Naive thymus-derived CD4-positive, alpha-beta T cell (primary cell): ENCODE measurements around the gene SLC25A11. TPM values are rescaled to one million over a fixed set of nuclear protein-coding genes. Genes with fewer than 3 reads are reported as not detected.

ENCODE experiments used
- ATAC-seq: fragments of 150-1000 bp; cut with Tn5 transposase; 2 replicates; pipeline ENCODE4 v1.10.0; 2021; ENCODE audit warnings: mild to moderate bottlenecking, moderate library complexity
- CTCF ChIA-PET: fragments of 350-600 bp; sonication (Branson Sonifier 250); formaldehyde crosslinking; loops from one replicate; lab custom pipeline; 2021; ENCODE audit warnings: antibody characterized with exemption; lab: Charles Lee
- POLR2A ChIA-PET: fragments of 350-600 bp; sonication (Branson Sonifier 250); formaldehyde crosslinking; loops from one replicate; lab custom pipeline; 2021; ENCODE audit warnings: antibody characterized with exemption, inconsistent platforms; lab: Charles Lee
- DNase-seq, 9 donors: peaks; one replicate each; pipeline versions ENCODE4 v3.0.0 to v3.0.0-alpha.2; 2020 to 2022; ENCODE audit warnings: mixed read lengths in 1 of 9
- H3K27ac ChIP-seq: one replicate; pipeline ENCODE4 v1.7.0; 2013; ENCODE audit warnings: mild to moderate bottlenecking, low read depth, low read length, moderate library complexity
- H3K27me3 ChIP-seq, 2 donors: one replicate each; pipeline ENCODE4 v1.7.0; 2013; ENCODE audit warnings: low read length in 2 of 2, mild to moderate bottlenecking in 2 of 2, moderate library complexity in 2 of 2; ENCODE audit not compliant: control insufficient read depth in 2 of 2, insufficient read depth in 2 of 2
- H3K36me3 ChIP-seq, 3 experiments: 1 replicate in 2 of 3; 2 replicates in 1 of 3; pipeline ENCODE4 v1.7.0; 2013; ENCODE audit warnings: low read length in 3 of 3, mild to moderate bottlenecking in 3 of 3, moderate library complexity in 1 of 3; ENCODE audit not compliant: insufficient read depth in 3 of 3, control insufficient read depth in 2 of 3
- H3K4me1 ChIP-seq, 2 donors: one replicate each; pipeline ENCODE4 v1.7.0; 2013; ENCODE audit warnings: low read length in 2 of 2, mild to moderate bottlenecking in 2 of 2, moderate library complexity in 1 of 2; ENCODE audit not compliant: control insufficient read depth in 2 of 2, insufficient read depth in 2 of 2
- H3K4me3 ChIP-seq: 2 replicates; pipeline ENCODE4 v1.7.0; 2013; ENCODE audit warnings: mild to moderate bottlenecking, low read length
- H3K9me3 ChIP-seq, 3 experiments: 1 replicate in 2 of 3; 2 replicates in 1 of 3; pipeline ENCODE4 v1.7.0; 2013; ENCODE audit warnings: low read length in 3 of 3; ENCODE audit not compliant: control insufficient read depth in 2 of 3
- H3K27ac Mint-ChIP-seq, 9 donors: one replicate each; pipeline ENCODE4 v1.8.0; 2020 to 2022; ENCODE audit warnings: mixed read lengths in 9 of 9, mild to moderate bottlenecking in 8 of 9, moderate library complexity in 5 of 9, inconsistent platforms in 2 of 9
- H3K27me3 Mint-ChIP-seq, 5 donors: one replicate each; pipeline ENCODE4 v1.8.0; 2021 to 2022; ENCODE audit warnings: mixed read lengths in 5 of 5, mild to moderate bottlenecking in 1 of 5
- H3K36me3 Mint-ChIP-seq, 5 donors: one replicate each; pipeline ENCODE4 v1.8.0; 2020 to 2022; ENCODE audit warnings: mixed read lengths in 5 of 5, mild to moderate bottlenecking in 3 of 5, inconsistent platforms in 1 of 5
- H3K4me1 Mint-ChIP-seq, 7 donors: one replicate each; pipeline ENCODE4 v1.8.0; 2020 to 2022; ENCODE audit warnings: mixed read lengths in 7 of 7, mild to moderate bottlenecking in 3 of 7, inconsistent platforms in 1 of 7
- H3K4me3 Mint-ChIP-seq, 10 donors: one replicate each; pipeline ENCODE4 v1.8.0; 2020 to 2022; ENCODE audit warnings: mild to moderate bottlenecking in 10 of 10, mixed read lengths in 10 of 10, moderate library complexity in 6 of 10, inconsistent platforms in 2 of 10
- H3K9me3 Mint-ChIP-seq, 11 donors: one replicate each; pipeline ENCODE4 v1.8.0; 2020 to 2022; ENCODE audit warnings: mixed read lengths in 11 of 11, mild to moderate bottlenecking in 4 of 11, inconsistent platforms in 1 of 11, moderate library complexity in 1 of 11
- intact Hi-C, 2 donors: fragments of 100-400 bp; cut with micrococcal nuclease; formaldehyde crosslinking; loops; one replicate each; pipeline ENCODE4 v1.15.1; 2023
- polyA plus RNA-seq, 2 donors: library from polyadenylated mRNA; unstranded; fragments of 300-500 nt; fragmentation: Illumina TruSeq; gene quantifications; one replicate each; pipeline ENCODE4 v1.2.3, GENCODE V29; 2021
- total RNA-seq, 6 experiments: library from RNA in 5 of 6; stranded (reverse) in 5 of 6; gene quantifications; 1 replicate in 5 of 6; 2 replicates in 1 of 6; pipeline ENCODE4 v1.2.3 and lab custom pipeline; 2021 to 2026

SLC25A11 gene
- total and polyA plus RNA-seq, 7 experiments from 2014 or later: 27.0 to 86.8 (median 50.2) TPM

- POLR2A ChIA-PET: interaction anchor here (0.7 to 10.3 kb wide), 9 partner anchors 12 to 258 kb away, joined by 3 to 278 read pairs (median 20); partner anchors contain the start of genes ARRB2, C17orf107, CAMTA2 and ENO3
- intact Hi-C loops: loop anchor here (5.0 kb wide), 2 partner anchors 144 to 601 kb away; partner anchors contain the start of genes UBE2G1 (in 1 of the 2) and ZNF232 (in 1 of the 2)
- Histone ChIP-seq H3K9me3 (no peaks in the 10 kb centered on the region), H3K27ac (peak overlapping the region; percentile 79), H3K27me3 (no peaks in the 10 kb centered on the region), H3K36me3 (peaks cover 0 to 43% (median 5%) of the 10 kb centered on the region in 3 experiments), H3K4me3 (peak overlapping the region; percentile 93), H3K4me1 (peaks cover 17 to 22% of the 10 kb centered on the region in 2 donors)
- Mint-ChIP-seq H3K4me1 (peaks cover 15 to 30% (median 21%) of the 10 kb centered on the region in 7 donors), H3K9me3 (peaks cover 0 to 2% (median 0%) of the 10 kb centered on the region in 11 donors), H3K27ac (no peak overlapping the region), H3K27me3 (no peaks in the 10 kb centered on the region), H3K36me3 (peaks cover 3 to 37% (median 9%) of the 10 kb centered on the region in 5 donors), H3K4me3 (no peak overlapping the region)
- peak in 2 of 9 donors; percentile 42 to 48 for DNase-seq
- CTCF ChIA-PET: interaction anchor here (0.9 to 3.1 kb wide), 4 partner anchors 12 to 93 kb away, joined by 3 to 13 read pairs (median 4); no protein-coding TSS in a partner anchor
- ATAC-seq: no peak
These were observed 28.7 kb upstream of the SLC25A11 start for GRCh38 chr17:4968486-4969046.

- peaks cover 17 to 22% of the 10 kb centered on the region in 2 donors for H3K4me1 ChIP-seq
- H3K9me3 Mint-ChIP-seq: no peaks in the 10 kb centered on the region
- ChIA-PET CTCF (interaction anchor here (0.5 to 3.1 kb wide), 15 partner anchors 10 to 1123 kb away, joined by 3 to 13 read pairs (median 5); partner anchors contain the start of genes ENO3, PFN1, RNF167 and SLC25A11), POLR2A (interaction anchor here (0.7 to 10.3 kb wide), 27 partner anchors 11 to 602 kb away, joined by 3 to 278 read pairs (median 3); partner anchors contain the start of genes ARRB2, C17orf107, CAMTA2 and CHRNE)
- intact Hi-C loops: loop anchor here (1.0 to 5.0 kb wide), 16 partner anchors 12 to 602 kb away; partner anchors contain the start of genes ARRB2 (in 2 of the 2), CAMTA2 (in 2 of the 2), INCA1 (in 2 of the 2) and KIF1C (in 2 of the 2)
- peak within 1 kb of the TSS; percentile 79 for H3K27ac ChIP-seq
- no peaks in the 10 kb centered on the region for H3K9me3 ChIP-seq
- peaks cover 15 to 32% (median 24%) of the 10 kb centered on the region in 7 donors for H3K4me1 Mint-ChIP-seq
- no peak within 1 kb of the TSS for H3K4me3 Mint-ChIP-seq
- peaks cover 0 to 36% (median 5%) of the 10 kb centered on the region in 3 experiments for H3K36me3 ChIP-seq
- peak; percentile 85 for ATAC-seq
- peak within 1 kb of the TSS in 4 of 9 donors; percentile 72 to 90 (median 83) for H3K27ac Mint-ChIP-seq
- DNase-seq: peak; percentile 87 to 98 (median 96)
- peaks cover 3 to 35% (median 11%) of the 10 kb centered on the region in 5 donors for H3K36me3 Mint-ChIP-seq
- peak within 1 kb of the TSS; percentile 93 for H3K4me3 ChIP-seq
- no peaks in the 10 kb centered on the region for H3K27me3 Mint-ChIP-seq
- no peaks in the 10 kb centered on the region for H3K27me3 ChIP-seq
These were observed 28.0 kb upstream of the SLC25A11 start, which contains the start of gene SPAG7 for GRCh38 chr17:4967539-4968485. TSS of gene SPAG7 (minus strand) at chr17:4967817. CDS start at chr17:4967804, 13 bp downstream.

- no peaks in the 10 kb centered on the region for H3K27me3 Mint-ChIP-seq
- peaks cover 3 to 35% (median 10%) of the 10 kb centered on the region in 5 donors for H3K36me3 Mint-ChIP-seq
- H3K9me3 ChIP-seq: no peaks in the 10 kb centered on the region
- peak overlapping the region in 3 of 9 donors; percentile 72 to 90 (median 81) for H3K27ac Mint-ChIP-seq
- no peak overlapping the region for H3K4me3 Mint-ChIP-seq
- peak overlapping the region; percentile 93 for H3K4me3 ChIP-seq
- peaks cover 17 to 22% of the 10 kb centered on the region in 2 donors for H3K4me1 ChIP-seq
- ATAC-seq (peak; percentile 89), DNase-seq (peak in 8 of 9 donors; percentile 25 to 97 (median 95))
- intact Hi-C loops: loop anchor here (1.0 to 5.0 kb wide), 16 partner anchors 13 to 601 kb away; partner anchors contain the start of genes ARRB2 (in 2 of the 2), CAMTA2 (in 2 of the 2), INCA1 (in 2 of the 2) and KIF1C (in 2 of the 2)
- no peaks in the 10 kb centered on the region for H3K27me3 ChIP-seq
- no peaks in the 10 kb centered on the region for H3K9me3 Mint-ChIP-seq
- ChIA-PET CTCF (interaction anchor here (0.5 to 3.1 kb wide), 14 partner anchors 9 to 1122 kb away, joined by 3 to 13 read pairs (median 5); partner anchors contain the start of genes ENO3, PFN1, RNF167 and SLC25A11), POLR2A (interaction anchor here (0.7 to 10.3 kb wide), 24 partner anchors 10 to 601 kb away, joined by 3 to 278 read pairs (median 4); partner anchors contain the start of genes C17orf107, CAMTA2, CHRNE and ENO3)
- peaks cover 0 to 28% (median 1%) of the 10 kb centered on the region in 3 experiments for H3K36me3 ChIP-seq
- H3K4me1 Mint-ChIP-seq: peaks cover 15 to 32% (median 24%) of the 10 kb centered on the region in 7 donors
- peak overlapping the region; percentile 79 for H3K27ac ChIP-seq
These were observed 27.1 kb upstream of the SLC25A11 start for GRCh38 chr17:4966844-4967538.

GRCh38 chr17:4965311-4965986, 25.6 kb upstream of the SLC25A11 start:
- Mint-ChIP-seq H3K27ac (peak overlapping the region in 3 of 9 donors; percentile 21 to 86 (median 48)), H3K4me3 (peak overlapping the region in 6 of 10 donors; percentile 10 to 45 (median 42)), H3K36me3 (peaks cover 5 to 32% (median 11%) of the 10 kb centered on the region in 5 donors), H3K9me3 (no peaks in the 10 kb centered on the region), H3K4me1 (peaks cover 8 to 27% (median 17%) of the 10 kb centered on the region in 7 donors), H3K27me3 (no peaks in the 10 kb centered on the region)
- ChIA-PET POLR2A (interaction anchor here (0.7 to 10.3 kb wide), 5 partner anchors 10 to 84 kb away, joined by 3 to 278 read pairs (median 50); partner anchors contain the start of genes CAMTA2, ENO3, PFN1 and RNF167), CTCF (interaction anchor here (0.9 to 2.0 kb wide), 3 partner anchors 9 to 14 kb away, joined by 3 to 6 read pairs (median 4); partner anchors contain the start of gene ENO3)
- no peak overlapping the region for H3K27ac ChIP-seq
- H3K9me3 ChIP-seq: no peaks in the 10 kb centered on the region
- no peak for DNase-seq
- intact Hi-C loops: loop anchor here (5.0 kb wide), 2 partner anchors 147 to 598 kb away; partner anchors contain the start of genes UBE2G1 (in 1 of the 2) and ZNF232 (in 1 of the 2)
- no peaks in the 10 kb centered on the region for H3K27me3 ChIP-seq
- no peak for ATAC-seq
- no peak overlapping the region for H3K4me3 ChIP-seq
- H3K4me1 ChIP-seq: peaks cover 17 to 22% of the 10 kb centered on the region in 2 donors
- peaks cover 0 to 25% (median 0%) of the 10 kb centered on the region in 3 experiments for H3K36me3 ChIP-seq
